ENCODE measurements around the gene SELENOO. TPM values are rescaled to one million over a fixed set of nuclear protein-coding genes. Genes with fewer than 3 reads are reported as not detected.
A peak's percentile ranks its signal among the peaks of the same experiment; 100 is the strongest.
"Not testable (repeated sequence)": the region's sequence is repeated elsewhere in the genome, so short reads cannot be mapped to it uniquely, and the experiment has no call there.

Gene SELENOO
- total RNA-seq, 3 donors from 2014 or later: 24.3 to 32.3 (median 31.8) TPM

DNA sequence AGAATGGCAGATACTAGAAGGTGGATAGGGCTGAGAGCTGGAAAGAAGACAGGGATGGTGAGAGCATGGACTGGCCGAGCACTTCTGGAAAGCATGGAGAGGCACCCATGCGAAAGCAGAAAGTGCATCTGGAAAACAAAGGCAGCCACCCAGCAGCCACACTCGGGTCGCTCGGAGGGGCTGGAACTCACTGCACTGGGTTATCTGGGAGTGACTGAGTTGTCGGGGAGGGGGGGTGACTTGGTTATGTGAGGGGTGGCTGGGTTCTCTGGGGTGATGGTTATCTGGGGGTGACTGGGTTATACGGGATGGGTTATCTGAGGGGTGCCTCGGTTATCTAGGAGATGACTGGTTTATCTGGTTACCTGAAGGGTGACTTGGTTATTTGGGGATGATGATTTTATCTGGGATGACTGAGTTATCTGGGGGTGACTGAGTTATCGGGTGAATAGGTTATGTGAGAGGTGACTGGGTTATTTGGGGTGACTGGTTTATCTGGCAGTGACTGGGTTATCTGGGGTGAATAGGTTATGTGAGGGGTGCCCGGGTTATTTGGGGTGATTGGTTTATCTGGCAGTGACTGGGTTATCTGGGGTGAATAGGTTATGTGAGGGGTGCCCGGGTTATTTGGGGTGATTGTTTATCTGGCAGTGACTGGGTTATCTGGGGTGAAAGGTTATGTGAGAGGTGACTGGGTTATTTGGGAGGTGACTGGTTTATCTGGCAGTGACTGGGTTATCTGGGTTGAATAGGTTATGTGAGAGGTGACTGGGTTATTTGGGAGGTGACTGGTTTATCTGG is 32.9 kb upstream of the SELENOO start:
- Histone ChIP-seq H3K4me3 (no peak overlapping the region), H3K27me3 (no peaks in the 10 kb centered on the region), H3K4me1 (no peaks in the 10 kb centered on the region), H3K36me3 (no peaks in the 10 kb centered on the region), H3K9me3 (no peaks in the 10 kb centered on the region), H3K27ac (no peak overlapping the region)
- intact Hi-C loops (cut with DNase I; ENCODE audit: low total_unique reads): no loop called here
- no peak for DNase-seq (ENCODE audit: low spot score in 2 of 2)
- no peak for TF ChIP-seq POLR2AphosphoS5 (IDR thresholded peaks at IDR 0.05)
- no peak for TF ChIP-seq POLR2A (IDR thresholded peaks at IDR 0.05)
- no peak for TF ChIP-seq CTCF (IDR thresholded peaks at IDR 0.05)

DNA sequence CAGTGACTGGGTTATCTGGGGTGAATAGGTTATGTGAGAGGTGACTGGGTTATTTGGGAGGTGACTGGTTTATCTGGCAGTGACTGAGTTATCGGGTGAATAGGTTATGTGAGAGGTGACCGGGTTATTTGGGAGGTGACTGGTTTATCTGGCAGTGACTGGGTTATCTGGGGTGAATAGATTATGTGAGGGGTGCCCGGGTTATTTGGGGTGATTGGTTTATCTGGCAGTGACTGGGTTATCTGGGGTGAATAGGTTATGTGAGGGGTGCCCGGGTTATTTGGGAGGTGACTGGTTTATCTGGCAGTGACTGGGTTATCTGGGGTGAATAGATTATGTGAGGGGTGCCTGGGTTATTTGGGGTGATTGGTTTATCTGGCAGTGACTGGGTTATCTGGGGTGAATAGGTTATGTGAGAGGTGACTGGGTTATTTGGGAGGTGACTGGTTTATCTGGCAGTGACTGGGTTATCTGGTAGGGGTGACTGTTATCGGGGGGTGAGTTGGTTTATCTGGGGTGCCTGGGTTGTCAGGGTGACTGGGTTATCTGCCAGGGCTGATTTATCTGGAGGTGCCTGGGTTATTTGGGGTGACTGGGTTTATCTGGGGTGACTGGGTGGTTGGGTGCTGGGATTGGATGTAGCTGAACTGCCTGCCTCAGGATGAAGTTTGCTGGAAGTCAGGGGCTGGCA is 32.2 kb upstream of the SELENOO start:
- not testable (repeated sequence) for H3K27ac ChIP-seq

DNA sequence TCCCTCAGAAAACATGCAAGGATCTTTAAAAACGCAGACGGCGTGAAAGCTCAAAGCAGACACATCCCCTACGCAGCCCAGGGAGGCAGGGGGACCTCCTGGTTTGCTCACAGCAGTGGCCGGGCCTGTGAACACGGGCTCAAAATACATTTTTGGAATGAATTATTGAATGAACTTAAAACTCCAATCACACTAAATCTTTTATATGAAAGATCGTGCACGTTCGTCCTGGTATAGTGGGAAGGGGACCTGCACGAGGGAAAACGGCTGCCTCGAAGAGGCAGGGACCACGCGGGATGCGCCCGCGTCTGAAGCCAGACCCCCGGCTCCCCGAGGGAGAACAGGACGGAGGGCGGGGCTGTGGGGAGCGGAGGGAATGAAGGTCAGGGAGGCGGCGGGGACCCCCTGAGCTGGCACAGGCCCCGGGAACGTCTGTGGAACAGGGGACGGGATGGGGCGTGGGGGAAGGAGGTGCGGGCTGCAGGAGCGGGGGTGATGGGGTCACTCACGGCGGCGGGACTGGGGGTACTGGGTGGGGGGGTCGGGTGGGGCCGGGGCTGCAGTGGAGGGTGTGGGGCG is 31.5 kb upstream of the SELENOO start:
- no peak overlapping the region for H3K27ac ChIP-seq
- H3K4me3 ChIP-seq: peak overlapping the region in 2 of 3 donors; percentile 64 to 88
- DNase-seq (ENCODE audit: low spot score in 2 of 2): no peak
- no peaks in the 10 kb centered on the region for H3K9me3 ChIP-seq
- no peaks in the 10 kb centered on the region for H3K27me3 ChIP-seq
- no peak for TF ChIP-seq POLR2A (IDR thresholded peaks at IDR 0.05)
- no peak for TF ChIP-seq CTCF (IDR thresholded peaks at IDR 0.05)
- no peak for TF ChIP-seq POLR2AphosphoS5 (IDR thresholded peaks at IDR 0.05)
- no peaks in the 10 kb centered on the region for H3K4me1 ChIP-seq
- intact Hi-C loops (cut with DNase I; ENCODE audit: low total_unique reads): no loop called here
- H3K36me3 ChIP-seq: no peaks in the 10 kb centered on the region

More for the DNA sequence above, 32.2 kb upstream of the SELENOO start:
- intact Hi-C loops (cut with DNase I; ENCODE audit: low total_unique reads); H3K9me3 ChIP-seq; H3K36me3 ChIP-seq; H3K4me1 ChIP-seq; DNase-seq (ENCODE audit: low spot score in 2 of 2); H3K4me3 ChIP-seq; H3K27me3 ChIP-seq: not testable (repeated sequence)

DNA sequence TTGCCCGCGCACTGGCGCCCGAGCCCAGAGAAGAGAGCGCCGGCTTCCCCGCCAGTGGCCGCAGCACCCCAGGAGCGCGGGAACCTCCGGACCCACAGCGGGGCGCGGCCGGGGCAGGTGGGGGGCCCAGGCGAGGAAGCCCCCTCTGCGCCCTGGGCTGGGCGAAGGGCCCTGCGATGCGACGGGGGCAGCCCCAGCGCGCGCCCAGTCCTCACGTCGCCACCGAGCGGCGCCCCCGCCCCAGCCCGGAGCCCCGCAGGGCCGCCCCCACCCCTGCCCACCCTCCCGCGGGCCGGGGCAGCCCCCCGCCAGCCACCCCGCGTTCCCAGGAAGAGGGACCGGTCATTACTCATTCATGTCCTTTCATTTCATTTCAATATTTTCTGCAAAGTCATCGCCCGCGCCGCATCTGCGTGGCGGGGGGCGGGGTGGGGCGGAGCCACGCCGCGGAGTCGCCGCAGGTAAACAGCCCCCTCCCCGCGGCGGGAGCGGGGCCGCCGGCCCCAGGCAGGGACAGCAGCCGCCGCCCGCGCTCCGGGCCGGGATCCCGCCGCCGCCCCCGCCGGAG is 31.0 kb upstream of the SELENOO start:
- TF ChIP-seq POLR2A (IDR thresholded peaks at IDR 0.05) (no peak), POLR2AphosphoS5 (IDR thresholded peaks at IDR 0.05) (no peak), CTCF (IDR thresholded peaks at IDR 0.05) (no peak)
- H3K4me1 ChIP-seq: no peaks in the 10 kb centered on the region
- no peaks in the 10 kb centered on the region for H3K27me3 ChIP-seq
- H3K27ac ChIP-seq: no peak overlapping the region
- H3K9me3 ChIP-seq: no peaks in the 10 kb centered on the region
- H3K4me3 ChIP-seq: peak overlapping the region; percentile 38 to 88 (median 64)
- H3K36me3 ChIP-seq: no peaks in the 10 kb centered on the region
- no peak for DNase-seq (ENCODE audit: low spot score in 2 of 2)
- intact Hi-C loops (cut with DNase I; ENCODE audit: low total_unique reads): no loop called here

DNA sequence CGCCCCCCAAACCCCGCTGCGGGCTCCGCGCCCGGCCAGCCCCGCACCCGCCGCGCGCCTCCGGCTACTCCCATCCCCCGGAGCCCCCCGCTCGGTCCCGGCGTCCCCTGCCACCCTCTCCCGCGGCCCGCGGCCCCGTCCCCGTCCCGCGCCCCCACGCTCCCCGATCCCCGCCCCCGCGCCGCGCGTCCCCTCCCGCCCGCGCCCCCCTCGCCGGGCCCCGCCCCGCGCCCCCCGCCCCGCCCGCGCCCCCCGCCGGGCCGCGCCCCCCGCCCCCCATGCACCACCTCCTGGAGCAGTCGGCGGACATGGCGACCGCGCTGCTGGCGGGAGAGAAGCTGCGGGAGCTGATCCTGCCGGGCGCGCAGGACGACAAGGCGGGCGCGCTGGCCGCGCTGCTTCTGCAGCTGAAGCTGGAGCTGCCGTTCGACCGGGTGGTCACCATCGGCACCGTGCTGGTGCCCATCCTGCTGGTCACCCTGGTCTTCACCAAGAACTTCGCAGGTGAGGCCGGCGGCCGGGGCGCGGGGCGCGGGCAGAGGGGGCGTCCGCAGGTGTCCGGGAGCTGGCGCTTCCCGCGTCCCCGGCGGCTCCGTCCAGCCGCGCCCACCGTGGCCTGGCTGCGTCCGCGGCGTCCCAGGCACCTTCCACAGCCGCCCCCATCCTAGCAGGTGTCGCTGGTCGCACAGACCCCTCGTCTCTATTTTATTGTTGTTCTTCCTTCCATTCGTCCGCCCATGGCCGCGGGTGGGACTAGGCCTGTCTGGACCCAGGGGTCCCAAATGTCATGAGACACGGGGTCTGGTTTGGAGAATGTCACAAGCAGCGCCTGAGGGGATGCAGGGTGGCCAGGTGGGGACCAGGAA is 30.1 kb upstream of the SELENOO start, which contains the start of gene PANX2:
TSS of gene PANX2 (plus strand) at position 279 of the 866 bp plus-strand sequence. CDS start at position 279, 0 bp downstream.
- no peak for DNase-seq (ENCODE audit: low spot score in 2 of 2)
- intact Hi-C loops (cut with DNase I; ENCODE audit: low total_unique reads): no loop called here

More for the DNA sequence above, 30.1 kb upstream of the SELENOO start, which contains the start of gene PANX2:
- TF ChIP-seq POLR2AphosphoS5 (IDR thresholded peaks at IDR 0.05): no peak
- TF ChIP-seq CTCF (IDR thresholded peaks at IDR 0.05): no peak
- TF ChIP-seq POLR2A (IDR thresholded peaks at IDR 0.05): no peak
- Histone ChIP-seq H3K4me1 (no peaks in the 10 kb centered on the region), H3K9me3 (no peaks in the 10 kb centered on the region), H3K4me3 (peak within 1 kb of the TSS; percentile 38 to 88 (median 64)), H3K27ac (no peak within 1 kb of the TSS), H3K36me3 (no peaks in the 10 kb centered on the region), H3K27me3 (no peaks in the 10 kb centered on the region)

Measured in breast epithelium (tissue), 4 donors.